SK-N-SH (cell line): ENCODE data around the gene F11R.

ENCODE experiments used
- CHD2 ChIP-seq: fragments of 150-350 bp; IDR thresholded peaks from 2 replicates; pipeline ENCODE4 v1.6.1; 2018; ENCODE audit warnings: low read length; ENCODE audit not compliant: partially characterized antibody
- CTCF ChIP-seq: fragments of 200-600 bp; sonication (generic); IDR thresholded peaks from 2 replicates; pipeline ENCODE4 v1.6.1; 2017; ENCODE audit warnings: antibody characterized with exemption, mild to moderate bottlenecking, moderate library complexity
- EP300 ChIP-seq, 2 experiments: IDR thresholded peaks; 2 replicates each; pipeline versions ENCODE4 v1.4.0 to v1.6.1; 2012; ENCODE audit warnings: borderline replicate concordance in 1 of 2, low read depth in 1 of 2, low read length in 1 of 2
- EZH2phosphoT487 ChIP-seq: fragments of 200-600 bp; sonication (generic); IDR thresholded peaks from 2 replicates; pipeline ENCODE4 v1.6.1; 2017; ENCODE audit warnings: low read depth, mixed run types, mild to moderate bottlenecking, antibody characterized with exemption, moderate library complexity, borderline replicate concordance
- FOXJ3 ChIP-seq: sonication (generic); formaldehyde crosslinking; IDR thresholded peaks from 2 replicates; pipeline ENCODE4 v1.5.1; 2020; ENCODE audit warnings: mild to moderate bottlenecking, missing genetic modification reagents
- GABPA ChIP-seq: IDR thresholded peaks from 2 replicates; pipeline ENCODE4 v1.4.0; 2012; ENCODE audit warnings: low read depth, mild to moderate bottlenecking
- JUND ChIP-seq: IDR thresholded peaks from 2 replicates; pipeline ENCODE4 v1.4.0; 2012
- MEF2A ChIP-seq: IDR thresholded peaks from 2 replicates; pipeline ENCODE4 v1.4.0; 2012; ENCODE audit warnings: low read depth, borderline replicate concordance
- RFX5 ChIP-seq: IDR thresholded peaks from 2 replicates; pipeline ENCODE4 v1.6.1; 2012; ENCODE audit warnings: mild to moderate bottlenecking, improper control_type of control experiment, low read length
- SMC3 ChIP-seq: IDR thresholded peaks from 2 replicates; pipeline ENCODE4 v1.6.1; 2012; ENCODE audit warnings: low read depth, low read length, improper control_type of control experiment
- TAF1 ChIP-seq: IDR thresholded peaks from 2 replicates; pipeline ENCODE4 v1.6.1; 2012; ENCODE audit warnings: low read depth, mild to moderate bottlenecking, low read length, moderate library complexity, borderline replicate concordance
- TCF12 ChIP-seq: IDR thresholded peaks from 2 replicates; pipeline ENCODE4 v1.4.0; 2012
- TEAD4 ChIP-seq: IDR thresholded peaks from 2 replicates; pipeline ENCODE4 v1.4.0; 2012; ENCODE audit warnings: mild to moderate bottlenecking, borderline replicate concordance; ENCODE audit not compliant: insufficient read depth
- USF2 ChIP-seq: fragments of 150-350 bp; IDR thresholded peaks from 2 replicates; pipeline ENCODE4 v1.6.1; 2017; ENCODE audit warnings: antibody characterized with exemption, low read length, low read depth, borderline replicate concordance

- TF ChIP-seq CTCF, result peak; percentile 70
- TF ChIP-seq TAF1, result no peak
- TF ChIP-seq EP300 (IDR thresholded peaks at IDR 0.05; ENCODE audit: borderline replicate concordance in 1 of 2, low read depth in 1 of 2, low read length in 1 of 2), result no peak
- no peak for TF ChIP-seq RFX5
- no peak for TF ChIP-seq TEAD4
- no peak for TF ChIP-seq FOXJ3 (CRISPR knock-in tag)
- TF ChIP-seq TCF12, result no peak
- TF ChIP-seq GABPA, result no peak
- TF ChIP-seq USF2, result no peak
- TF ChIP-seq JUND, result no peak
- TF ChIP-seq MEF2A, result no peak
- TF ChIP-seq CHD2, result no peak
- no peak for TF ChIP-seq EZH2phosphoT487
- TF ChIP-seq SMC3, result peak; percentile 47
Measured at GRCh38 chr1:160951443-160952128, 69.4 kb downstream of the F11R start.
